PFSK-1 (cell line): Measurements from ENCODE around the gene NPHP4.

Source experiments
- FOXP2 ChIP-seq: optimal IDR thresholded peaks from 2 replicates; pipeline ENCODE3; 2011; ENCODE audit warnings: borderline replicate concordance, control low read depth, inconsistent platforms; ENCODE audit not compliant: insufficient read depth; ENCODE audit errors: extremely low read length, extremely low read depth
- POLR2AphosphoS5 ChIP-seq: IDR thresholded peaks from 2 replicates; pipeline ENCODE4 v1.6.1; 2012; ENCODE audit warnings: low read depth, mild to moderate bottlenecking, control low read depth, low read length, moderate library complexity
- SIN3A ChIP-seq: IDR thresholded peaks from 2 replicates; pipeline ENCODE4 v1.6.1; 2012; ENCODE audit warnings: mild to moderate bottlenecking, low read length, moderate library complexity, borderline replicate concordance; ENCODE audit not compliant: insufficient read depth
- TAF1 ChIP-seq: IDR thresholded peaks from 2 replicates; pipeline ENCODE4 v1.6.1; 2012; ENCODE audit warnings: low read length, control low read depth, borderline replicate concordance; ENCODE audit not compliant: insufficient read depth
- TF ChIP-seq, protein P1 (sequence below), 2 experiments: IDR thresholded peaks; 2 replicates each; pipeline versions ENCODE4 v1.6.1 to v1.8.0; 2011 to 2012; ENCODE audit warnings: low read depth in 2 of 2, low read length in 2 of 2, control low read depth in 1 of 2, inconsistent platforms in 1 of 2, mild to moderate bottlenecking in 1 of 2, moderate library complexity in 1 of 2; ENCODE audit not compliant: insufficient read depth in 1 of 2

NPHP4 gene

GRCh38 chr1:5938101-5938646 lies 54.1 kb downstream of the NPHP4 start:
- TF ChIP-seq TAF1: no peak
- no peak for TF ChIP-seq SIN3A
- TF ChIP-seq FOXP2: no peak
- TF ChIP-seq POLR2AphosphoS5: no peak
- TF ChIP-seq, protein P1, sequence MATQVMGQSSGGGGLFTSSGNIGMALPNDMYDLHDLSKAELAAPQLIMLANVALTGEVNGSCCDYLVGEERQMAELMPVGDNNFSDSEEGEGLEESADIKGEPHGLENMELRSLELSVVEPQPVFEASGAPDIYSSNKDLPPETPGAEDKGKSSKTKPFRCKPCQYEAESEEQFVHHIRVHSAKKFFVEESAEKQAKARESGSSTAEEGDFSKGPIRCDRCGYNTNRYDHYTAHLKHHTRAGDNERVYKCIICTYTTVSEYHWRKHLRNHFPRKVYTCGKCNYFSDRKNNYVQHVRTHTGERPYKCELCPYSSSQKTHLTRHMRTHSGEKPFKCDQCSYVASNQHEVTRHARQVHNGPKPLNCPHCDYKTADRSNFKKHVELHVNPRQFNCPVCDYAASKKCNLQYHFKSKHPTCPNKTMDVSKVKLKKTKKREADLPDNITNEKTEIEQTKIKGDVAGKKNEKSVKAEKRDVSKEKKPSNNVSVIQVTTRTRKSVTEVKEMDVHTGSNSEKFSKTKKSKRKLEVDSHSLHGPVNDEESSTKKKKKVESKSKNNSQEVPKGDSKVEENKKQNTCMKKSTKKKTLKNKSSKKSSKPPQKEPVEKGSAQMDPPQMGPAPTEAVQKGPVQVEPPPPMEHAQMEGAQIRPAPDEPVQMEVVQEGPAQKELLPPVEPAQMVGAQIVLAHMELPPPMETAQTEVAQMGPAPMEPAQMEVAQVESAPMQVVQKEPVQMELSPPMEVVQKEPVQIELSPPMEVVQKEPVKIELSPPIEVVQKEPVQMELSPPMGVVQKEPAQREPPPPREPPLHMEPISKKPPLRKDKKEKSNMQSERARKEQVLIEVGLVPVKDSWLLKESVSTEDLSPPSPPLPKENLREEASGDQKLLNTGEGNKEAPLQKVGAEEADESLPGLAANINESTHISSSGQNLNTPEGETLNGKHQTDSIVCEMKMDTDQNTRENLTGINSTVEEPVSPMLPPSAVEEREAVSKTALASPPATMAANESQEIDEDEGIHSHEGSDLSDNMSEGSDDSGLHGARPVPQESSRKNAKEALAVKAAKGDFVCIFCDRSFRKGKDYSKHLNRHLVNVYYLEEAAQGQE (IDR thresholded peaks at IDR 0.05; ENCODE audit: insufficient read depth in 1 of 2, low read depth in 2 of 2, low read length in 2 of 2): no peak

- TF ChIP-seq, protein P1 (IDR thresholded peaks at IDR 0.05; ENCODE audit: insufficient read depth in 1 of 2, low read depth in 2 of 2, low read length in 2 of 2): no peak
- TF ChIP-seq TAF1 (no peak), POLR2AphosphoS5 (no peak), SIN3A (no peak), FOXP2 (no peak)
Measured at GRCh38 chr1:5937373-5937857, 54.8 kb downstream of the NPHP4 start.

DNA sequence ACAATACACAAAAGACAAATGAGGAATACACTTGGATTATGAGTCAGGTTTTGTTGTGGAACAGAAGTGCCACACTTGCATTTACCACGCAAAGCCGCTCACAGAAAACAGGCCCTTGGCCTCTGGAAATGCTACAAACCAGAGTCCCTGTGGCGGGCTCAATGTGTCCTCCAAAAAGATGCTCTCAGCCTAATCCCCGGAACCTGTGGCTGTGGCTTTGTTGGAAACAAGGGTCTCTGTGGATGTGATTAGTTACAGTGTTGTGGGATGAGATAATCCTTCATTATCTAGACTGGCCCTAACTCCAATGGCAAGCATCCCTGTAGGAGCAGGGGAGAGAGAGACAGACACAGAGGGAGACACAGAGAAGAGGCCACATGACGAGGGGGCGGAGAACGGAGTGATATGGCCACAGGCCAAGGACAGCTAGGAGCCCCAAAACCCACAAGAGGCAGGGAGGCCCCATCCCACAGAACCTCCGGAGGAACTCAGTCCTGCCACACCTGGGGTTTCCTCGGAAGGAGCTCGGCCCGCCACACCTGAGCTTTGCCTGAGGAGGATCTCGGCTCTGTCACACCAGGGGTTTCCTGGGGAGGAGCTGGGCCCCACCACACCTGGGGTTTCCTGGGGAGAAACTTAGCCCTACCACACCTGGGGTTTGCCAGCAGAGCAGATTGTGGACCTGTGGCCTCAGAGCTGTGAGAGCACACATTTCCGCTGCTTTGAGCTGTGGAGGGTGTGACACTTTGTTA lies 55.4 kb downstream of the NPHP4 start:
- TF ChIP-seq SIN3A (no peak), POLR2AphosphoS5 (no peak), FOXP2 (no peak), TAF1 (no peak)
- TF ChIP-seq, protein P1 (IDR thresholded peaks at IDR 0.05; ENCODE audit: insufficient read depth in 1 of 2, low read depth in 2 of 2, low read length in 2 of 2): no peak

DNA sequence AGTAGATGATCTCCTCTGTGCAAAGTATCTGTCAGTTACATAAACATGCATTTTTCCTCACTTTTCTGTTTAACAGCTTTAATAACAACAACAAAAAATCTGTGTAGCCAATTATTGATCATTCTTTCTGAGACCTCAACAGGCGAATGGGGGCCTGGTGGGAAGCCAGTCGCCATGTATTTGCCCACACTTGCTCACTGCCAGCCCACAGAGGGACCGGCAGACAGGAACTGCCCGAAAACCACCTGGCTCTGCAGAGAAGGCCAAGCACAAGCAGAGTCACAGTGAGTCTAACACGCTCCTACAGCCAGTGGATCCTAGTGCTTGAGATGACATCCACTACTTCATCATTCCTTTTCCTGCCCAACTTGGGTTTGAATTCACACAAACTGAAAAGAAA lies 56.1 kb downstream of the NPHP4 start:
- TF ChIP-seq, protein P1 (IDR thresholded peaks at IDR 0.05; ENCODE audit: insufficient read depth in 1 of 2, low read depth in 2 of 2, low read length in 2 of 2): no peak
- TF ChIP-seq FOXP2: no peak
- TF ChIP-seq POLR2AphosphoS5: no peak
- no peak for TF ChIP-seq TAF1
- TF ChIP-seq SIN3A: no peak
